HG03457 (cell line): ENCODE data around the gene KIAA1755.

Experiments
- ATAC-seq: cut with Tn5 transposase; IDR thresholded peaks from one replicate; pipeline ENCODE4 v1.9.1; 2021; ENCODE audit warnings: moderate number of reproducible peaks; ENCODE audit not compliant: unreplicated experiment

KIAA1755 gene

GRCh38 chr20:38222231-38222922, 38.2 kb downstream of the KIAA1755 start:
- no peak for ATAC-seq

- no peak for ATAC-seq
Measured at GRCh38 chr20:38221119-38221589, 39.4 kb downstream of the KIAA1755 start.

- no peak for ATAC-seq
Measured at GRCh38 chr20:38220587-38221118, 39.9 kb downstream of the KIAA1755 start.

- no peak for ATAC-seq
Measured at GRCh38 chr20:38219006-38219950, 41.3 kb downstream of the KIAA1755 start.

GRCh38 chr20:38218566-38218885, 42.0 kb downstream of the KIAA1755 start:
- ATAC-seq: no peak

- no peak for ATAC-seq
Measured at GRCh38 chr20:38217791-38218565, 42.6 kb downstream of the KIAA1755 start.

GRCh38 chr20:38216746-38217595, 43.6 kb downstream of the KIAA1755 start:
- no peak for ATAC-seq

GRCh38 chr20:38216201-38216600, 44.3 kb downstream of the KIAA1755 start:
- no peak for ATAC-seq

GRCh38 chr20:38215194-38216182, 45.0 kb downstream of the KIAA1755 start:
- ATAC-seq: no peak

- ATAC-seq: no peak
Measured at GRCh38 chr20:38214256-38215193, 46.0 kb downstream of the KIAA1755 start.

- no peak for ATAC-seq
Measured at GRCh38 chr20:38213607-38213940, 47.0 kb downstream of the KIAA1755 start.

- no peak for ATAC-seq
Measured at GRCh38 chr20:38212806-38213606, 47.5 kb downstream of the KIAA1755 start.

GRCh38 chr20:38211200-38212097, 49.1 kb downstream of the KIAA1755 start:
- no peak for ATAC-seq

GRCh38 chr20:38210741-38211140, 49.8 kb downstream of the KIAA1755 start:
- no peak for ATAC-seq

- ATAC-seq: no peak
Measured at GRCh38 chr20:38209736-38210405, 50.7 kb downstream of the KIAA1755 start.
